ENCODE data around the gene PGR.

PGR gene

DNA sequence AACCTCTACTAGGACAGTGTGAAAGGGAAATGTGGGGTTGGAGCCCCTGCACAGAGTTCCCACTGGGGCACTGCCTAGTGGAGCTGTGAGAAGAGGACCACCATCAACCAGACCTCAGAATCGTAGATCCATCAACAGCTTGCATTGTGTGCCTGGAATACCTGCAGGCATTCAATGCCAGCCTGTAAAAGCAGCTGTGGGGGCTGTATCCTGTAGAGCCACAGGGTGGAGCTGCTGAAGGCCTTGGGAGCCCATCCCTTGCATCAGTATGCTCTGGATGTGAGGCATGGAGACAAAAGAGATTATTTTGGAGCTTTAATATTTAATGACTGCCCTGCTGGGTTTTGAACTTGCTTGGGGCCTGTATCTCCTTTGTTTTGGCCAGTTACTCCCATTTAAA is 46.3 kb downstream of the PGR start:
- in situ Hi-C loops (cut with MboI; ENCODE audit: low sequenced_read_pairs), result no loop called here

GRCh38 chr11:101082813-101083212 is 46.8 kb downstream of the PGR start:
- in situ Hi-C loops (cut with MboI; ENCODE audit: low sequenced_read_pairs), result no loop called here

- in situ Hi-C loops (cut with MboI; ENCODE audit: low sequenced_read_pairs), result no loop called here
Measured at GRCh38 chr11:101063706-101064105, 65.9 kb downstream of the PGR start.

- in situ Hi-C loops (cut with MboI; ENCODE audit: low sequenced_read_pairs), result no loop called here
Measured at GRCh38 chr11:101061606-101062005, 68.0 kb downstream of the PGR start.

DNA sequence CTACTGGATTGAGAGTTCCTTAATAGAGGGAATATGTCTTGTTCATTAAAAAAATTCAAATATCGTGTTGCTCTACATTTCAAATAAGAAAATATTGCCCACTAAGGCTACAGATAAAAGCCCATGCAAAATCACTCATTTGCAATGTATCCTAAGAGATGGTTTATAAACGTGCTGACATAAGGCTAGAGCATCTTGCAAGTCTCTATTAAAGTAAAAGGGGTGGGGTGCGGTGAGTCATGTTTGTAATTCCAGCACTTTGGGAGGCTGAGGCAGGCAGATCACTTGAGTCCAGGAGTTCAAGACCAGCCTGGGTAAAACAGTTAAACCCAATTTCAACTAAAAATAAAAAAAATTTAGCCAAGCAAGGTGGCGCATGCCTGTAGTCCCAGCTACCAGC is 70.3 kb downstream of the PGR start:
- in situ Hi-C loops (cut with MboI; ENCODE audit: low sequenced_read_pairs), result no loop called here

- in situ Hi-C loops (cut with MboI; ENCODE audit: low sequenced_read_pairs), result no loop called here
Measured at GRCh38 chr11:101053492-101053891, 76.1 kb downstream of the PGR start.

DNA sequence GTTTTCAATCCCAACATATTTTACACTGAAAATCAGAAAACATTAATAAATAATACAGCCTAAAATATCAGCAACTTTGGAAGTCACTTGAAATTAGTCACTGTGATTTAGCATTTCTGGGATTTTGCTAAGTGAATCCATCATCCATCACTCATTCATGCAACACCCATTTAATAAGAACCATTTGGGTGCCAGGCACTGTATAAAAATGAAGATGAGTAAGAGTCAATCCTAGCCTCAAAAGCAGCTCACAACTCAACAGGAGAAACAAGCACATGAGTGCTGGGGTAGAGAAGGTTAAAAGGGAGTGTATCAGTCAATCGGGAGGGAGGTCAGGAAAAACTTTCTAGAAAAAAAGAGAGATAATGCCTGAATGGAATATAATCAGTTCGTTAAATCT is 77.9 kb downstream of the PGR start:
- in situ Hi-C loops (cut with MboI; ENCODE audit: low sequenced_read_pairs), result no loop called here

- in situ Hi-C loops (cut with MboI; ENCODE audit: low sequenced_read_pairs), result no loop called here
Measured at GRCh38 chr11:101049813-101050212, 79.8 kb downstream of the PGR start.

DNA sequence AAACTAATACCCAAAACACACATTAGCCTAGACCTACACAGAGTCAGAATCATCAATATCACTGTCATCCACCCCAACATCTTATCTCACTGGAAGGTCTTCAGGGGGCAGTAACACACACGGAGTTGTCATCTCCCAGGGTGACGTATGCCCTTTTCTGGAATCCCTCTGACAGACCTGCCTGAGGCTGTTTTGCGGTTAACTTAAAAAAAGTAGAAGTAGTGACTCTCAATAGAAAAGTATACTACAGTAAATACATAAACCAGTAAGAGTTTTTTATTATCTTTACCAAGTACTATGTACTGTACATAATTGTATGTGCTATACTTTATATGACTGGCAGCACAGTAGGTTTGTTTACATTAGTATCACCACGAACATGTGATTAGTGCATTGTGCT is 80.5 kb downstream of the PGR start:
- in situ Hi-C loops (cut with MboI; ENCODE audit: low sequenced_read_pairs), result no loop called here

DNA sequence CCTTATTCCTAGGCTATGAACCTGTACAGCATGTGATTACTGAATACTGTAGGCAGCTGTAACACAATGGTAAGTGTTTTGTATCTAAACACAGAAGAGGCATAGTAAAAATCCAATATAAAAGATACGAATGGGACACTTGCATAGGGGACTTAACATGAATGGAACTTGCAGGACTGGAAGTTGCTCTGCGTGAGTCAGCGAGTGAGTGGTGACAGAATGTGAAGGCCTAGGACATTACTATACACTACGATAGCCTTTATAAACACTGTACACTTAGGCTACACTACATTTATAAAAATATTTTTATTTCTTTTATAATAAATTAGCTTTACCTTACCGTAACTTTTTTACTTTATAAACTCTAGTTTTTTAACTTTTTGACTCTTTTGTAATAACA is 81.1 kb downstream of the PGR start:
- in situ Hi-C loops (cut with MboI; ENCODE audit: low sequenced_read_pairs), result no loop called here

GRCh38 chr11:101046947-101047346 is 82.7 kb downstream of the PGR start:
- in situ Hi-C loops (cut with MboI; ENCODE audit: low sequenced_read_pairs), result no loop called here

- in situ Hi-C loops (cut with MboI; ENCODE audit: low sequenced_read_pairs), result no loop called here
Measured at GRCh38 chr11:101045415-101045814, 84.2 kb downstream of the PGR start.

DNA sequence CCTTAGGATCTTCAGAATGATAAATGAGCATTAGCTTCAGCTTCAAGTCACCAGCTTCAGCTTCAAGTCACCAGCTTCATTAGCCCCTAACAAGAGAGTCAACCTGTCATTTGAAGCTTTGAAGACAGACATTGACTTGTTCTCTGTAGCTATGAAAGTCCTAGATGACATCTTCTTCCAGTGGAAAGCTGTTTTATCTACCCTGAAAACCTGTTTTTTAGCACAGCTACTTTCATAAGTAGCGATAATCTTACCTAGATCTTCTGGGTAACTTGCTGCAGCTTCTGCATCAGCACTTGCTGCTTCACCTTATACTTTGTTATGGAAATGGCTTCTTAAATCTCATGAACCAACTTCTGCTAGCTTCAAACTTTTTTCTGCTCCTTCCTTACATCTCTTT is 85.7 kb downstream of the PGR start:
- in situ Hi-C loops (cut with MboI; ENCODE audit: low sequenced_read_pairs), result no loop called here

- in situ Hi-C loops (cut with MboI; ENCODE audit: low sequenced_read_pairs), result no loop called here
Measured at GRCh38 chr11:101035872-101036271, 93.7 kb downstream of the PGR start.

DNA sequence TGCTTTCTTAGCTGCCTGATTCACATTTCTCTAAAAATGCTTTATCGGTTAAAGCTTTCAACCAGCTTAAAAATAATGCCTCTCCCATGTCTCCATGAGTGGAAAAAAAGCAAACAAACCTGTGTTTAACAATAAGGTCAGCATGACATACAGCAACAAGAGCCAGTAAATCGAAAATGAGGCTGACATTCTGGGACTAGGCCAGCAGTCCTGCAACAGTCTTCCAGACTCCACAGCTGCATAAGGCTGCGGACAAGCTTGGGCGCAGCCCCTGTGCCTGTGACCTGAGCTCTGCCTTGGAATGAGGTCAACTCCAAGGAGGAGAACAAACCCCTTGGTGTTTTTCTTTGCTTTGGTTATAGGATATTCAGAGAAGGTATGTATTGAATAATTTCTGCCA is 95.5 kb downstream of the PGR start:
- in situ Hi-C loops (cut with MboI; ENCODE audit: low sequenced_read_pairs), result no loop called here

DNA sequence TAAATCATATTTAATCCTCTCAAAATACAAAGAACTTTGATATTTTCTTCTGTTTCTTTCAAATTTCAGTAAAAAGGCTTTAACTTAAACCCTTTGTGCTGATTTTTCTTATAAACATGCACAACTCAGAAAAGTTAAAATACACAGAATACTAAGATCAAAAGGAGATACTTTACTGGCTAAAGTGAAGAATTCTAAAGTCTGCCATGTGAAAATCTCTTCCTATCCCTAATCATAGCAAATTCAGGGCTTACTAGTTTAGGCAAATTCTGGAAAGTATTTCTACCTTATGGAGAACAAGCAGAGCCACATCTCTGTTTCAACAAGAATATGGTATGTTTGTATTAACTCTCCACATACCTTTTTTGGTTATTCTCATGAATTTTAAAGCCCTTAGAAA is 96.6 kb downstream of the PGR start:
- in situ Hi-C loops (cut with MboI; ENCODE audit: low sequenced_read_pairs), result no loop called here

- in situ Hi-C loops (cut with MboI; ENCODE audit: low sequenced_read_pairs), result no loop called here
Measured at GRCh38 chr11:101031713-101032112, 97.9 kb downstream of the PGR start.

DNA sequence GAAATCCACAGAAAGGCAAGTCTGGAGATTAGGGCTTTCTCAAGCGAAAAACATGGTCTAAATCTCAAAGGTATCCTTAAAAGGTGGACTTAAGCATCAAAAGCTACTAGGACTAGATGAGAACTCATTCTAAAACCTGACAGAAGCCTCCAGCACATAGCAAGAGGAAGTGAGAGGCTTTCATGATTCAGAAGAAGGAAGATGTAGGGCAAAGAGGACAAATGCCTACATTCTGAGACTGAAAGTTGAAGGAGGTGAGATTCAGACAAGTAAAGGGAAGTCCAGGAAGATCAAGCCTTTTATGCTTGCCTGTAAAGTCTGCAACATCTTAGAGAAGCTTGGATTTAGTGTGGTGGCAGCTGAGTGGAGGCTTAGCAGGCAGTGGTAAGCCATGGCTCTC is 98.9 kb downstream of the PGR start:
- in situ Hi-C loops (cut with MboI; ENCODE audit: low sequenced_read_pairs), result no loop called here

GRCh38 chr11:101030015-101030414 is 99.6 kb downstream of the PGR start:
- in situ Hi-C loops (cut with MboI; ENCODE audit: low sequenced_read_pairs), result no loop called here

GRCh38 chr11:101028644-101029043 is 101.0 kb downstream of the PGR start:
- in situ Hi-C loops (cut with MboI; ENCODE audit: low sequenced_read_pairs), result no loop called here

DNA sequence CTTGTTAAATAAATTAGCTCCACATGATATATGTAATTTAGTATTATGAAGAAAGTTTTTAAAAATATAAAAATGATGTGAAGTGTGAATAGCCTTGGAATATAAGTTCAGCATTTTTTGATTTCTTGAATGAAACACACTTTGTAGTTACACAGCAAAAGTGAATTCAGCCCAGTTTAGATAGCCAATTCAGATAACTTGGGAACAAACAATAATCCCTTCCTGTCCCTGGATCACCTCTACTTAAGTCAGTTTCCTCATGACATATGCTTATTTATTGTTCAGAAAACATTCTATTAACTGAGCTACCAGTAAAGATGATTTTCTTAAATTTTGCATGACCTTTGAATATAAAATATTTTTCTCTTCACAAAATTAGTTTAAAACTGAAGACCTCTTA is 107.4 kb downstream of the PGR start:
- in situ Hi-C loops (cut with MboI; ENCODE audit: low sequenced_read_pairs), result no loop called here

GRCh38 chr11:101019870-101020269 is 109.7 kb downstream of the PGR start:
- in situ Hi-C loops (cut with MboI; ENCODE audit: low sequenced_read_pairs), result no loop called here

DNA sequence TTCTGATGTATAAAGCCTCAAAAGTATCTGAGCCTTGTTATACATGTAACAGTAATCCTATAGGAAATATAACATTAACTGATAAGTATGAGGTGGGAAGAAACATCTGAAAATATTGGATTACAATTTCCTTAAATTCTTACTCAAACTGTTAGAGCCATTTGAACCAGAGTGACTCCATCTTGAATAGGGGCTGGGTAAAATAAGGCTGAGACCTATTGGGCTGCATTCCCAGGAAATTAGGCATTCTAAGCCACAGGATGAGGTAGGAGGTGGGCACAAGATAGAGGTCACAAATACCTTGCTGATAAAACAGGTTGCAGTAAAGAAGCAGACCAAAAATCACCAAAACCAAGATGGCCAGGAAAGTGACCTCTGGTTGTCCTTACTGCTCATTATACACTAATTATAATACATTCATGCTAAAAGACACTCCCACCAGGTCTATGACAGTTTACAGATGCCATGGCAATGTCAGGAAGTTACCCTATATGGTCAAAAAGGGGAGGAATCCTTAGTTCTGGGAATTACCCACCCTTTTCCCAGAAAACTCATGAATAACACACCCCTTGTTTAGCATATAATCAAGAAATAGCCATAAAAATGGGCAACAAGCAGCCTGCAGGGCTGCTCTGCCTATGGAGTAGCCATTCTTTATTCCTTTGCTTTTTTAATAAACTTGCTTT is 114.9 kb downstream of the PGR start:
- in situ Hi-C loops (cut with MboI; ENCODE audit: low sequenced_read_pairs), result no loop called here

All from HL-60/S4 treated with retinoic acid at 250 ng/mL for 4 days and 3 days (cell line).